Measurements from ENCODE around the gene TRIM29. TPM values are rescaled to one million over a fixed set of nuclear protein-coding genes. Genes with fewer than 3 reads are reported as not detected.

Gene TRIM29
- total and polyA plus RNA-seq, 2 donors, result 19.4 to 92.0 TPM

DNA sequence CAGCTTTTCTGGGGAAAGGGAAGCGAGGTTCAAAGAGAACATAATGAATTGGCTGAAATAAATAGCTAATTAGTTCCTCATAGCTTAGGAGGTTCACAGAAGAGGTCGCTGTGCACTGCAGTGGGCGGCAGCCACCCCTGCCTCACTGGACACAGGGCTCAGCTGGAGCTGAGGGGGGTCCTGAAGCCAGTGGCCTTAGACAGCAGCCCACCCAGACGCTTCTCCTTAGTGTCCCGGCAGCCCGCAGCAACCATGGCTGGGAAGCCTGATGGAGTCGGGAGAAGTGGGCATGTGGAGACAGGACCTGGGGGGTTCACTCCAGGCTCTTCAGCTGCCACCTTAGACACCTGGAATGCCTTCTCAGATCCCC, 75.4 kb downstream of the TRIM29 start:
- H3K4me3 ChIP-seq (ENCODE audit: low read length in 2 of 2), result no peak overlapping the region
- no peak overlapping the region for H3K27ac ChIP-seq (ENCODE audit: low read depth in 1 of 2, low read length in 1 of 2)
- H3K9me3 ChIP-seq (ENCODE audit: control insufficient read depth in 2 of 2, insufficient read depth in 1 of 2, low read length in 1 of 2), result no peaks in the 10 kb centered on the region
- DNase-seq (ENCODE audit: low read depth in 6 of 9, low spot score in 9 of 9), result no peak
- WGBS, result 91% methylated on average over 7 of the region's 7 CpGs
- no peaks in the 10 kb centered on the region for H3K4me1 ChIP-seq (ENCODE audit: control insufficient read depth in 2 of 2, insufficient read depth in 2 of 2, low read length in 2 of 2)
- H3K27me3 ChIP-seq (ENCODE audit: control insufficient read depth in 2 of 2, insufficient read depth in 1 of 2, low read length in 1 of 2), result peaks cover 0 to 17% of the 10 kb centered on the region in 2 donors
- H3K36me3 ChIP-seq (ENCODE audit: control insufficient read depth in 2 of 2, insufficient read depth in 2 of 2, low read length in 1 of 2), result no peaks in the 10 kb centered on the region

GRCh38 chr11:120061761-120062560, 76.0 kb downstream of the TRIM29 start:
- Histone ChIP-seq H3K27me3 (ENCODE audit: control insufficient read depth in 2 of 2, insufficient read depth in 1 of 2, low read length in 1 of 2) (peaks cover 0 to 18% of the 10 kb centered on the region in 2 donors), H3K4me3 (ENCODE audit: low read length in 2 of 2) (no peak overlapping the region), H3K4me1 (ENCODE audit: control insufficient read depth in 2 of 2, insufficient read depth in 2 of 2, low read length in 2 of 2) (no peaks in the 10 kb centered on the region), H3K36me3 (ENCODE audit: control insufficient read depth in 2 of 2, insufficient read depth in 2 of 2, low read length in 1 of 2) (no peaks in the 10 kb centered on the region), H3K27ac (ENCODE audit: low read depth in 1 of 2, low read length in 1 of 2) (no peak overlapping the region), H3K9me3 (ENCODE audit: control insufficient read depth in 2 of 2, insufficient read depth in 1 of 2, low read length in 1 of 2) (no peaks in the 10 kb centered on the region)
- DNase-seq (ENCODE audit: low read depth in 6 of 9, low spot score in 9 of 9), result no peak
- WGBS, result 75% methylated on average over 28 of the region's 28 CpGs

Other genes starting within 250 kb of the TRIM29 start
- gene OAF, start 72.9 kb upstream of the TRIM29 start, total RNA-seq, result 4.9 TPM
- 5.3 TPM for gene OAF, start 72.9 kb upstream of the TRIM29 start, polyA plus RNA-seq
- 0.19 TPM for gene POU2F3, start 102.0 kb upstream of the TRIM29 start, total RNA-seq
- 2.0 TPM for gene POU2F3, start 102.0 kb upstream of the TRIM29 start, polyA plus RNA-seq
- 1.1 TPM for gene TLCD5, start 187.2 kb upstream of the TRIM29 start, total RNA-seq
- gene TLCD5, start 187.2 kb upstream of the TRIM29 start, polyA plus RNA-seq, result 2.1 TPM
- 12.8 TPM for gene ARHGEF12, start 198.3 kb upstream of the TRIM29 start, total RNA-seq
- gene ARHGEF12, start 198.3 kb upstream of the TRIM29 start, polyA plus RNA-seq, result 13.1 TPM

Data from thymus (tissue), 11 donors.